ENCODE results near the gene LHX2.

GRCh38 chr9:124047251-124047672, 35.7 kb downstream of the LHX2 start:
- no peak for TF ChIP-seq CTCF (conservative IDR thresholded peaks at IDR 0.05; ENCODE audit: low read depth, low read length)
- TF ChIP-seq EZH2 (IDR thresholded peaks at IDR 0.05; ENCODE audit: borderline replicate concordance, low read depth, low read length, poor library complexity, severe bottlenecking): no peak
